ENCODE results near the gene TCAP.
A peak's percentile ranks its signal among the peaks of the same experiment; 100 is the strongest.
"Not testable (repeated sequence)": the region's sequence is repeated elsewhere in the genome, so short reads cannot be mapped to it uniquely, and the experiment has no call there.

Gene TCAP

GRCh38 chr17:39677542-39678339 is 12.6 kb downstream of the TCAP start:
- DNase-seq (ENCODE audit: insufficient read length, low spot score) = no peak
- FAIRE-seq = no peak

- no peak for DNase-seq (ENCODE audit: insufficient read length, low spot score)
- FAIRE-seq = no peak
Observed at GRCh38 chr17:39678340-39679116, 13.4 kb downstream of the TCAP start.

GRCh38 chr17:39679521-39680192 is 14.5 kb downstream of the TCAP start:
- FAIRE-seq (no peak), DNase-seq (ENCODE audit: insufficient read length, low spot score) (no peak)

GRCh38 chr17:39683295-39683939 is 18.3 kb downstream of the TCAP start:
- FAIRE-seq (no peak), DNase-seq (ENCODE audit: insufficient read length, low spot score) (no peak)

- FAIRE-seq (no peak), DNase-seq (ENCODE audit: insufficient read length, low spot score) (no peak)
Observed at GRCh38 chr17:39684369-39685192, 19.4 kb downstream of the TCAP start.

GRCh38 chr17:39687101-39687545 is 22.0 kb downstream of the TCAP start:
- DNase-seq (ENCODE audit: insufficient read length, low spot score) (no peak), FAIRE-seq (no peak)

- FAIRE-seq (peak; percentile 82), DNase-seq (ENCODE audit: insufficient read length, low spot score) (peak; percentile 98)
Observed at GRCh38 chr17:39687546-39688474, 22.7 kb downstream of the TCAP start, which contains the start of gene PGAP3. Gene PGAP3, minus strand, starts transcription at chr17:39688057. Its CDS starts 43 bp downstream, at chr17:39688014.

- FAIRE-seq (no peak), DNase-seq (ENCODE audit: insufficient read length, low spot score) (no peak)
Observed at GRCh38 chr17:39688475-39688835, 23.3 kb downstream of the TCAP start.

GRCh38 chr17:39688945-39689344 is 23.8 kb downstream of the TCAP start:
- no peak for FAIRE-seq
- no peak for DNase-seq (ENCODE audit: insufficient read length, low spot score)

- no peak for FAIRE-seq
Observed at GRCh38 chr17:39694593-39694992, 29.4 kb downstream of the TCAP start.

GRCh38 chr17:39695089-39695474 is 29.9 kb downstream of the TCAP start:
- no peak for DNase-seq (ENCODE audit: insufficient read length, low spot score)
- no peak for FAIRE-seq

More at GRCh38 chr17:39694593-39694992, 29.4 kb downstream of the TCAP start:
- no peak for DNase-seq (ENCODE audit: insufficient read length, low spot score)

GRCh38 chr17:39696731-39697130 is 31.6 kb downstream of the TCAP start:
- no peak for DNase-seq (ENCODE audit: insufficient read length, low spot score)
- no peak for FAIRE-seq

- FAIRE-seq (no peak), DNase-seq (ENCODE audit: insufficient read length, low spot score) (no peak)
Observed at GRCh38 chr17:39697961-39698360, 32.8 kb downstream of the TCAP start.

GRCh38 chr17:39699157-39699817 is 34.1 kb downstream of the TCAP start:
- not testable (repeated sequence) for FAIRE-seq; DNase-seq (ENCODE audit: insufficient read length, low spot score)

GRCh38 chr17:39699818-39700147 is 34.6 kb downstream of the TCAP start, which contains the start of gene ERBB2:
Gene ERBB2, plus strand, starts transcription at chr17:39700064. Its CDS starts 175 bp downstream, at chr17:39700239.
- peak; percentile 92 for DNase-seq (ENCODE audit: insufficient read length, low spot score)
- FAIRE-seq = peak; percentile 97

GRCh38 chr17:39700148-39700987 is 35.2 kb downstream of the TCAP start:
- DNase-seq (ENCODE audit: insufficient read length, low spot score) (peak; percentile 46), FAIRE-seq (peak; percentile 9)

- FAIRE-seq (peak; percentile 69), DNase-seq (ENCODE audit: insufficient read length, low spot score) (no peak)
Observed at GRCh38 chr17:39701012-39701783, 36.0 kb downstream of the TCAP start.

Data from HTR-8/SVneo (cell line).